Pancreas (tissue), 10 donors: ENCODE data around the gene MAPK8. TPM values are rescaled to one million over a fixed set of nuclear protein-coding genes. Genes with fewer than 3 reads are reported as not detected.

Source experiments
- ATAC-seq, 4 donors: fragments of 200-7000 bp; cut with Tn5 transposase; one replicate each; pipeline versions ENCODE4 v1.8.0 to v1.9.1; 2020; ENCODE audit warnings: mild to moderate bottlenecking in 4 of 4, moderate library complexity in 4 of 4
- DNase-seq, 6 donors: peaks; one replicate each; pipeline ENCODE4 v3.0.0-alpha.2; 2020
- FAIRE-seq: peaks from 2 replicates; lab custom pipeline; 2012; peaks lifted over from hg19 to GRCh38; lab: Jason Lieb, UNC
- H3K27ac ChIP-seq, 4 donors: fragments of 200-600 bp; sonication (generic); 1 replicate in 3 of 4; 2 replicates in 1 of 4; pipeline versions ENCODE4 v1.5.0 to v1.8.0; 2020
- H3K27me3 ChIP-seq, 4 donors: fragments of 200-600 bp; one replicate each; pipeline ENCODE4 v1.8.0; 2021
- H3K36me3 ChIP-seq, 3 donors: fragments of 200-600 bp; sonication (generic) in 1 of 3; one replicate each; pipeline versions ENCODE4 v1.5.0 to v1.8.0; 2020 to 2021
- H3K4me1 ChIP-seq, 3 donors: fragments of 200-600 bp; one replicate each; pipeline ENCODE4 v1.8.0; 2021
- H3K4me3 ChIP-seq, 4 donors: fragments of 200-600 bp; sonication (generic) in 2 of 4; one replicate each; pipeline versions ENCODE4 v1.5.0 to v1.8.0; 2020 to 2021
- H3K9me3 ChIP-seq, 4 donors: fragments of 200-600 bp; one replicate each; pipeline ENCODE4 v1.8.0; 2021
- CTCF ChIP-seq, 4 donors: fragments of 200-600 bp; sonication (generic) in 3 of 4; IDR thresholded peaks; one replicate each; pipeline versions ENCODE4 v1.5.0 to v1.8.0; 2021; ENCODE audit warnings: antibody characterized with exemption in 4 of 4
- WGBS, 2 donors: extraction: QIAGEN DNeasy Blood & Tissue Kit; methylation state at CpG; one replicate each; pipeline ENCODE4 v1.1.7; 2013; 5-methylcytosine and 5-hydroxymethylcytosine counted together
- intact Hi-C, 3 donors: fragments of 100-400 bp; cut with DNase I; formaldehyde crosslinking; loops; one replicate each; pipeline versions ENCODE4 v1.11.1 to v1.14.2; 2022
- polyA plus RNA-seq, 2 donors: library from polyadenylated mRNA; stranded (reverse); fragments of 200-250 nt; gene quantifications; one replicate each; pipeline ENCODE4 v1.2.3, GENCODE V29; 2013
- total RNA-seq, 6 donors: library from RNA; stranded (reverse); fragmentation: NEBNext Ultra II Directional in 4 of 6; extraction: Animal tissue kit (Norgen Biotek cat#: 25700) in 4 of 6; gene quantifications; one replicate each; pipeline versions ENCODE4 v1.2.1 to v1.2.4, GENCODE V29; 2021 to 2023
- donor health status: healthy with polysubstance abuse.
- donor health status: DM: no; HTN: no; CAD: no; lungs with moderate emphysema.
- donor health status: DM: no; HTN: no; CAD: no.
- donor health status: control.
- donor health status: control.
- donor health status: Bipolar disorder and iron deficiency.
- donor health status: DM: yes; HTN: yes; CAD: no.
- donor health status: DM: no; HTN: no; CAD: no.
- donor health status: DM: no; HTN: no; CAD: no.
- donor health status: DM: yes; HTN: yes; CAD: no.

MAPK8 gene
- total and polyA plus RNA-seq, 8 donors: 4.0 to 25.5 (median 17.0) TPM

- intact Hi-C loops: no loop called here
- Histone ChIP-seq H3K9me3 (no peaks in the 10 kb centered on the region), H3K36me3 (peaks cover 0 to 5% (median 3%) of the 10 kb centered on the region in 3 donors), H3K4me1 (no peaks in the 10 kb centered on the region), H3K4me3 (no peak overlapping the region), H3K27me3 (no peaks in the 10 kb centered on the region), H3K27ac (no peak overlapping the region)
- ATAC-seq: no peak
- DNase-seq: no peak
- no peak for TF ChIP-seq CTCF (IDR thresholded peaks at IDR 0.05)
- 97 to 98% methylated on average over 6 of the region's 6 CpGs for WGBS, 2 donors
- FAIRE-seq: no peak
These were observed 104.0 kb downstream of the MAPK8 start for GRCh38 chr10:48410503-48410902.

GRCh38 chr10:48411510-48411909, 105.0 kb downstream of the MAPK8 start:
- Histone ChIP-seq H3K27me3 (no peaks in the 10 kb centered on the region), H3K4me3 (no peak overlapping the region), H3K27ac (no peak overlapping the region), H3K9me3 (no peaks in the 10 kb centered on the region), H3K36me3 (peaks cover 0 to 5% (median 3%) of the 10 kb centered on the region in 3 donors), H3K4me1 (no peaks in the 10 kb centered on the region)
- FAIRE-seq (no peak), ATAC-seq (no peak), DNase-seq (no peak)
- no peak for TF ChIP-seq CTCF (IDR thresholded peaks at IDR 0.05)
- 96 to 99% methylated on average over 2 of the region's 2 CpGs for WGBS, 2 donors
- intact Hi-C loops: no loop called here

- WGBS, 2 donors: 97 to 99% methylated on average over 3 of the region's 3 CpGs
These were observed 105.6 kb downstream of the MAPK8 start for GRCh38 chr10:48412081-48412480.

GRCh38 chr10:48412933-48413332, 106.5 kb downstream of the MAPK8 start:
- FAIRE-seq (no peak), DNase-seq (no peak), ATAC-seq (no peak)
- H3K4me1 ChIP-seq: no peaks in the 10 kb centered on the region
- peaks cover 0 to 5% (median 3%) of the 10 kb centered on the region in 3 donors for H3K36me3 ChIP-seq
- no peaks in the 10 kb centered on the region for H3K9me3 ChIP-seq
- no peak overlapping the region for H3K4me3 ChIP-seq
- no peak for TF ChIP-seq CTCF (IDR thresholded peaks at IDR 0.05)
- no peak overlapping the region for H3K27ac ChIP-seq
- WGBS, 2 donors: 99 to 100% methylated on average over 4 of the region's 4 CpGs
- intact Hi-C loops: no loop called here
- H3K27me3 ChIP-seq: no peaks in the 10 kb centered on the region

More at GRCh38 chr10:48412081-48412480, 105.6 kb downstream of the MAPK8 start:
- Histone ChIP-seq H3K27ac (no peak overlapping the region), H3K27me3 (no peaks in the 10 kb centered on the region), H3K36me3 (peaks cover 0 to 5% (median 3%) of the 10 kb centered on the region in 3 donors), H3K4me1 (no peaks in the 10 kb centered on the region), H3K4me3 (no peak overlapping the region), H3K9me3 (no peaks in the 10 kb centered on the region)
- ATAC-seq (no peak), DNase-seq (no peak), FAIRE-seq (no peak)
- no peak for TF ChIP-seq CTCF (IDR thresholded peaks at IDR 0.05)
- intact Hi-C loops: no loop called here

DNA sequence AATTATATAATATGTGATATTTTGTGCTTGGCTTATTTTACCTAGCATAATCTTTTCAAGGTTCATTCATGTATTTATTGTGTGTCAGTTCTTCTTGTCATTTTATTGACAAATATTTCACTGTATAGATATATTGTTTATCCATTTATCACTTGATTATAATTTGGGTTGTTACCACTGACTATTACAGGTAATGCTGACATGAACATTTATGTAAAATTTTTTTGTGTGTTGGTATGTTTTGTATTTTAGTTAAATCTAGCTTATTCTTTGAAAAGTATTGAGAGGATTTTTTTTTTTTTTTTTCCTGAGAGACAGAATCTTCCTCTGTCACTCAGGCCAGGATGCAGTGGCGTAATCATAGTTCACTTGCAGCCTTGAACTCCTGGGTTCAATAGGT, 107.7 kb downstream of the MAPK8 start:
- Histone ChIP-seq H3K4me3 (no peak overlapping the region), H3K9me3 (no peaks in the 10 kb centered on the region), H3K27me3 (no peaks in the 10 kb centered on the region), H3K27ac (no peak overlapping the region), H3K36me3 (peaks cover 0 to 5% (median 3%) of the 10 kb centered on the region in 3 donors), H3K4me1 (no peaks in the 10 kb centered on the region)
- 93 to 97% methylated on average over 1 of the region's 1 CpG for WGBS, 2 donors
- ATAC-seq (no peak), FAIRE-seq (peak; percentile 43), DNase-seq (no peak)
- intact Hi-C loops: no loop called here
- no peak for TF ChIP-seq CTCF (IDR thresholded peaks at IDR 0.05)
